Measurements from ENCODE around the gene UBASH3B.
"Not testable (repeated sequence)": the region's sequence is repeated elsewhere in the genome, so short reads cannot be mapped to it uniquely, and the experiment has no call there.

UBASH3B gene

GRCh38 chr11:122852074-122852795 is 196.7 kb downstream of the UBASH3B start:
- DNase-seq (ENCODE audit: low read depth): no peak

GRCh38 chr11:122852796-122853160 is 197.3 kb downstream of the UBASH3B start:
- no peak for DNase-seq (ENCODE audit: low read depth)

DNA sequence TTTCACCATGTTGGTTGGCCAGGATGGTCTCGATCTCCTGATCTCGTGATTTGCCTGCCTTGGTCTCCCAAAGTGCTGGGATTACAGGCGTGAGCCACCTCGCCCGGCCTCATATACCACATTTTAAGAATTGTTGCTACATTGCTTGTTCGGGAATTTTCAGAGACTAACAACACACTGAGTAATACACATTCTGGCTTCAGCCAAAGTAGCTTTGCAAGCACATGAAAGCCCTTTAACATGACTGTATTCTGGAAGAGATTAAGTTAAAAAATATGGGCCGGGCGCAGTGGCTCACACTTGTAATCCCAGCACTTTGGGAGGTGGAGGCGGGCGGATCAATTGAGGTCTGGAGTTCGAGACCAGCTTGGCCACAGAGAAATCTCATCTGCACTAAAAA is 197.7 kb downstream of the UBASH3B start:
- DNase-seq (ENCODE audit: low read depth): no peak

- DNase-seq (ENCODE audit: low read depth): no peak
These were observed 198.5 kb downstream of the UBASH3B start for GRCh38 chr11:122853971-122854446.

- DNase-seq (ENCODE audit: low read depth): no peak
These were observed 206.1 kb downstream of the UBASH3B start for GRCh38 chr11:122861631-122862030.

- no peak for DNase-seq (ENCODE audit: low read depth)
These were observed 206.6 kb downstream of the UBASH3B start for GRCh38 chr11:122862091-122862490.

- not testable (repeated sequence) for DNase-seq (ENCODE audit: low read depth)
These were observed 207.6 kb downstream of the UBASH3B start for GRCh38 chr11:122863154-122863553.

GRCh38 chr11:122863704-122864326 is 208.3 kb downstream of the UBASH3B start:
- DNase-seq (ENCODE audit: low read depth): no peak

Data from stimulated activated CD8-positive, alpha-beta memory T cell treated with anti-CD3 and anti-CD28 coated beads, Interleukin-12 subunit alpha, Interleukin-12 subunit beta, amount 100 ng/mL, for 1 hour (primary cell).